ENCODE results near the gene CARNS1.

DNA sequence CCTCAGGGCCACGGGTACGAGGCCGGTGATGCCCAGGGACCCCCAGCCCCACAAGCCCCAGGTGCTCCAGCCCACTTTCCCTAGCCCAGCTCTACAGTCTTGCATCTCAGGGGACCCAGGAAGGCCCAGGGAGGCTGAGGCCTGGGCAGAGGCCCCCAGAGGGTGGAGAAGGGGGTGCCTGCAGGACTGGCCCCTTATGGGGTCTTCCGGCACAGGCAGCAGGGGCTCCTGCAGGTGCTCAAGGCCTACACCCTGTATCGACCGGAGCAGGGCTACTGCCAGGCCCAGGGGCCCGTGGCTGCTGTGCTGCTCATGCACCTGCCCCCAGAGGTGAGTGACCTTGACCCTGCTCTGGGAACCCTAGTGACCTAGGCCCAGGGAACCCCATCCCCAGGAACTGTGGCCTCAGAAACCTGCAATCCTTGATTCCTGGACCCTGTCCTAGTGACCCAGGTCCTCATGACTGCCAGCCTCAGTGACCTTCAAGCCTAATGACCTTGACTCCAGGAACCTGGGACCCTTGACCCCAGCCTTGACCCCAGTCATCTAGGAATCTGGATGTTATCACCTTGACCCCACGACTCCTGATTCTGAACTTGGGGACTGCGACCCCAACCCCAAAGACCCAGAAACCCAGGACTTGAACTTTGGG, 9.7 kb upstream of the CARNS1 start:
- TF ChIP-seq EZH2 (IDR thresholded peaks at IDR 0.05; ENCODE audit: insufficient read depth, low read length), result no peak
- TF ChIP-seq, protein P1, sequence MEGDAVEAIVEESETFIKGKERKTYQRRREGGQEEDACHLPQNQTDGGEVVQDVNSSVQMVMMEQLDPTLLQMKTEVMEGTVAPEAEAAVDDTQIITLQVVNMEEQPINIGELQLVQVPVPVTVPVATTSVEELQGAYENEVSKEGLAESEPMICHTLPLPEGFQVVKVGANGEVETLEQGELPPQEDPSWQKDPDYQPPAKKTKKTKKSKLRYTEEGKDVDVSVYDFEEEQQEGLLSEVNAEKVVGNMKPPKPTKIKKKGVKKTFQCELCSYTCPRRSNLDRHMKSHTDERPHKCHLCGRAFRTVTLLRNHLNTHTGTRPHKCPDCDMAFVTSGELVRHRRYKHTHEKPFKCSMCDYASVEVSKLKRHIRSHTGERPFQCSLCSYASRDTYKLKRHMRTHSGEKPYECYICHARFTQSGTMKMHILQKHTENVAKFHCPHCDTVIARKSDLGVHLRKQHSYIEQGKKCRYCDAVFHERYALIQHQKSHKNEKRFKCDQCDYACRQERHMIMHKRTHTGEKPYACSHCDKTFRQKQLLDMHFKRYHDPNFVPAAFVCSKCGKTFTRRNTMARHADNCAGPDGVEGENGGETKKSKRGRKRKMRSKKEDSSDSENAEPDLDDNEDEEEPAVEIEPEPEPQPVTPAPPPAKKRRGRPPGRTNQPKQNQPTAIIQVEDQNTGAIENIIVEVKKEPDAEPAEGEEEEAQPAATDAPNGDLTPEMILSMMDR (IDR thresholded peaks at IDR 0.05; ENCODE audit: insufficient read depth, low read depth, low read length), result no peak

All from astrocyte (in vitro differentiated cells and primary cell).